A549 (cell line): Measurements from ENCODE around the gene FSTL4.

Source experiments
- MAFK ChIP-seq: fragments of 450-650 bp; IDR thresholded peaks from 2 replicates; pipeline ENCODE4 v1.6.1; 2014; ENCODE audit not compliant: partially characterized antibody
- TF ChIP-seq, protein P1 (sequence below): fragments of >200 bp; sonication (Bioruptor Twin); formaldehyde crosslinking; IDR thresholded peaks from 3 replicates; pipeline ENCODE4 v1.5.1; 2016

DNA sequence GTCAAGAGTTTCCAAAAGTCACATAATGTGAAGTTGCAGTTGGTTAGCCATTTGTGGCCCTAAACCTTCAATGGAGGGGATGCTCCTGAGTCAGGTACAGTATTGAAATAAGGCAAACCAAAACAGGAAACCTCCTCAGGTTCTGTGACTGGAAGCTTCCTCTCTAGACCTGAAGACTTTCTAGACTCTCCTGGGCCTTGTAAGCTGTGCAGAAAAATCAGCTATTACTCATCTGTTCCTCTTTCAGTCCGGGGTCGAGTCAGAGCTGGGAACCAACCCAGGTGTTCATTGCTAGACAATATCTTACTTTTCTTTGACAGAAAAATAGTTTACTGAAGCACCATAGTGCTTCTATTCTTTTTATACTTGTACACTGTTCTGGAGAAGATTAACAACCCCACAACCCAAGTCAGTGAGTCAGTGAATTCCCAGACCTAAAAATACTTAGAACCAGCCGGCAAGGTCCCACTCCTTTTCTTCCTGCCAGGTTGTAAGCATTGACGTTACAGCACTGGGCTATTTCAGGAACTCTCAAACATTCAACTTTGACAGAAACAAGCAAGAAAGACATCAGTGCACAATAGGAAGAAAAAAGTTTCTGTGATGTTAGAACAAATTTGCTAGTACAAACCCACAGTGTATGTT is 47.3 kb downstream of the FSTL4 start:
- TF ChIP-seq, protein P1, sequence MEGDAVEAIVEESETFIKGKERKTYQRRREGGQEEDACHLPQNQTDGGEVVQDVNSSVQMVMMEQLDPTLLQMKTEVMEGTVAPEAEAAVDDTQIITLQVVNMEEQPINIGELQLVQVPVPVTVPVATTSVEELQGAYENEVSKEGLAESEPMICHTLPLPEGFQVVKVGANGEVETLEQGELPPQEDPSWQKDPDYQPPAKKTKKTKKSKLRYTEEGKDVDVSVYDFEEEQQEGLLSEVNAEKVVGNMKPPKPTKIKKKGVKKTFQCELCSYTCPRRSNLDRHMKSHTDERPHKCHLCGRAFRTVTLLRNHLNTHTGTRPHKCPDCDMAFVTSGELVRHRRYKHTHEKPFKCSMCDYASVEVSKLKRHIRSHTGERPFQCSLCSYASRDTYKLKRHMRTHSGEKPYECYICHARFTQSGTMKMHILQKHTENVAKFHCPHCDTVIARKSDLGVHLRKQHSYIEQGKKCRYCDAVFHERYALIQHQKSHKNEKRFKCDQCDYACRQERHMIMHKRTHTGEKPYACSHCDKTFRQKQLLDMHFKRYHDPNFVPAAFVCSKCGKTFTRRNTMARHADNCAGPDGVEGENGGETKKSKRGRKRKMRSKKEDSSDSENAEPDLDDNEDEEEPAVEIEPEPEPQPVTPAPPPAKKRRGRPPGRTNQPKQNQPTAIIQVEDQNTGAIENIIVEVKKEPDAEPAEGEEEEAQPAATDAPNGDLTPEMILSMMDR, result no peak
- TF ChIP-seq MAFK, result no peak
